ENCODE data around the gene CNRIP1.

Gene CNRIP1

DNA sequence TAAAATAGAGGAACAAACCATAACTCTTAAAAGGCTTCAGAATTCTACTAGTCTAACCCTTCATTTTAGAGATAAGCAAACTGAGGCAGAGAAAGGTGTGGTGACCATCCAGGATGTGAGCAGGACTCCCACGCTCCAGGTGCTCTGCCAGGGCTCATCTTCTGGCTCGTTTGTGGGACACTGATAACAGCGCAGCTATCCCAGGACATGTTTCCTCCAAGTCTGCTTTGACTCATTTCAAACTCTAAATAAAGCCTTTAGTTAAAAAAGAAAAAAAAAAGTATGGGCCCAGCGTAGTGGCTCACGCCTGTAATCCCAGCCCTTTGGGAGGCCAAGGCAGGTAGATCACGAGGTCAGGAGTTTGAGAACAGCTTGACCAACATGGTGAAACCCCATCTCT lies 28.4 kb downstream of the CNRIP1 start:
- no peak for DNase-seq

DNA sequence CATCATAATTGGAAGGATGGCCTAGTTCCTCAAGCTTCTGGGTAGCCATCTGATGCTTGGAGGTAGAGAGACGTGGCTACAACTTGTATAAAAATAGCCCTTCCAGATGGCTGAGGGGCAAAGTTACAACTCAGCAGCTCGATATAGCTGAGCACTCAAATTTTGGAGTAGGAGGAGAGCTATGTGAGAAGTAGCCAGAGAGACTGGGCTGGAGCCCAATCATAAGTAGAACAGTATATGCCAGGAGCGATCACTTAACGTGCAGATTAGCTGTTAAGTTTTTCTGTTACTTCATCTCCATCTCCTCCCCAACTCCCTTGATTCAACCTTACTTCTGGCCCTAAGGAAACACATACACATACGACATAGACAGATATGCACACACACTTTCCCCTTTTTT lies 28.8 kb downstream of the CNRIP1 start:
- no peak for DNase-seq

DNA sequence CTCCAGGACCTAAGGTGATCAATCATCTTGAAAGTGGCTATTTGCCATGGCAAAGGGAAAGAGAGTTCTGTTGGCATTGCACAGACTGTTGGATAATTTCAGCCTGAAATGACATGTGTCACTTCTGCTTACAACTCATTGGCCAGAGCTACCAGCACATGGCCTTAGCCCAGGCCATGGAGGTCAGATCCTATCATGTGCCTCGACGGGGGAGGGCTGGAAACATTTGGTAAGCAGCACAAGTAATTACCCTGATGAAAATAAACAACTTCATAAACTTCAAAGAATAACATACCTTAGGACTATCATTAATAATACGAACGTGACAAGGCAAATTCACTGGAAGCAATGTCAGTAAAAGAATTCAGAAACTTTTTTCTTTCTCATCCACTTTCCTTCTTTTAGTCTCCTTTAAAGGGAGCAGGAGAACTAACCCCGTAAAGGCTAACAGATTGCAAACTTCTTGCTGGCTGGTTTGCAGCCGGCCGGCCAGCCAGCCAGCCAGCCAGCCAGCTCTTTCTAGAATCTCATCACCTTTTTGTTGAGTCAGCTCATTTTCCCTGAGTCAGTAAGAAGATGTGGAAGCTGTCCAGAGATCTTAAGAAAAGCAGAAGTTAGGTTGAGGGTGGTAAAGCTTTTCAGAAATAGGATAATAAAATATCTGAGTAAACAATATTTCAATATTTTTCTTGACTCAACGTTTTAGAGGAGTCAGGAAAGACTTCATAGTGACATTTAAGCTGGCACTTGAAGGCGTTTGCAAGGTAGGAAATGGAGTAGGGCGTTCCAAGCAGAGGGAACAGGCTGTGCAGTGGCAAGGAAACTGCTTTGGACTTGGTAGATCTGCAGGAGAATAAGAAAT lies 31.9 kb downstream of the CNRIP1 start:
- DNase-seq: no peak

DNA sequence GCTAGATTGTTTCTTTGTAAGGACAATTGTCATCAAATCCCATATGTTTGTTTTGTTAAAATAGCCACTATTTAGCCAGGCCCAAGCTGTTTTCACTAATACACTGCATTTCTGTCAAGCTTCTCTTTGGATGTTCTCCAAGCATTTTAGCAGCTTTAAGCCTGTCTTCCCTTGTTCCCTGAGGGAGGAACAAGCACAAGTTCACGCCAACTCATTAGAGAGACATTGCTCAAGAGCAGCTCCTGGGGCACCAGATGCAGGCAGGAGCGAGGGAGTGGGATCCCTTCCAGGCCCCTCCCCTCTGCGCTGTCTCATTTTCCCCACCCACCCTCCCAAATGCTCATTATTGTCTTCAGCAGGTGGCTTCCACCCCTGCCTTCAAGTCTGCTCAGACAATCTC lies 34.9 kb downstream of the CNRIP1 start:
- DNase-seq: no peak

DNA sequence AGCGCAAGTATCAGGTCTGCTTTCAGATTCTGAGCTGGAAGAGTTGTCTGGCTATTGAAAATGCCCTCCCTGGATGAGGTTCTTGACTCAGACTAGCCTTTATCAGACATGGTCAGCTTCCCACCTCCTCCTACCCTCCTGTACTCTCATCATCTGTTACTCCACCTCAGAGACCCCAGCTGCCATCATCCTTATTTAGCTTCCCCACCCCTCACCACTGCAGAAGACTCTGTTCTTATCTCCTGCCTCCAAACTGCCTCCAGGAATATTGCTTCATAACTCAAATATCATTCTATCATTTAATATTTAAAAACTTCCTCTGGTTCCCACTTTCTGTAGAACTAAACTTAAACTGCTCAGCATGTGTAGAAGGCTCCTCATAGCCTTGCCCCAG lies 36.3 kb downstream of the CNRIP1 start:
- no peak for DNase-seq

DNA sequence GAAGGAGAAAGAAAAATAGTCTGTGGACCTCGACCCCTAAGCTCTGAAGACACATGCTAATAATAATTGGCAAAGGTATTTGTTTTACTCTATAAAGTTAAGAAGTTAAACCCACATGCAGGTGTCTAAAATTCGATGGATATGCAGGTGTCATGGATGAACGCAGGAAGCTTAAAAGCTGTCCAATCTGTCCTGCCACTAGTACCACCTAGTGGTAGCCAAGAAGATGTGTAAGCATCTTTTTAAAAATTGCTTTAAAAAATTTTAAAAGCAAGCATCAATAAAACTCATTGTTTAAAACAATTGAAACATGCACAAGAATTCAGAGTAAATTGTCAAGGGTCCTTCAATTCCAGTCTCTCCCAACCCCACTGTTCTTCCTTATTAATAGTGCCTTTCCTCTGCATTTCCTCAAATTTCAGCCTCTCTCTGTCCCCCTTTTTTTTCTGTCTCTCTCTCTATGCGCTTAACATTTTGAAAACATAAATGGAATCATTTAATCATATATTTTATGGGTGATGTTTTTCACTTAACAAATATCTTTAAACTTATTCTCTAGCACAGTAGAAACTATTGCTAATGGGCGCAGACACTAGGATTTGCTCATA lies 36.8 kb downstream of the CNRIP1 start:
- peak in 1 of 2 experiments; percentile 62 for DNase-seq

DNA sequence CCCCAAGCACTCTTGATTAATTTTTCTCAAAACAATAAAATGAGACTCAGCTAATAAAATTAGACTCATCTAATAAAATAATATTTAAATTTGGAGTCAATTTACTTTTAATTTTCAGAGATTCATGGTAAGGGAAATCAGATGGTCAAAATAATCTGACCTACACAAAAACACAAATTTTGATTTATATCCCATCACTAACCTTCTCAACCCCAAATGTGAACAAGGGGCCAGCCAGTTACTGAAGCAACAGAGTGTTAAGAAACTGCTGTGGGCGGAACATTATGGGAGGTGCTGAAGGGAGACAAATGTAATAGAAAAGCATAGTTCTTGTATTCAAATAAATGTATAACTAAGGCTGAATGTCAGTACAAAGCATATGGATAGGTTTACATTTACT lies 39.0 kb downstream of the CNRIP1 start:
- DNase-seq: no peak

DNA sequence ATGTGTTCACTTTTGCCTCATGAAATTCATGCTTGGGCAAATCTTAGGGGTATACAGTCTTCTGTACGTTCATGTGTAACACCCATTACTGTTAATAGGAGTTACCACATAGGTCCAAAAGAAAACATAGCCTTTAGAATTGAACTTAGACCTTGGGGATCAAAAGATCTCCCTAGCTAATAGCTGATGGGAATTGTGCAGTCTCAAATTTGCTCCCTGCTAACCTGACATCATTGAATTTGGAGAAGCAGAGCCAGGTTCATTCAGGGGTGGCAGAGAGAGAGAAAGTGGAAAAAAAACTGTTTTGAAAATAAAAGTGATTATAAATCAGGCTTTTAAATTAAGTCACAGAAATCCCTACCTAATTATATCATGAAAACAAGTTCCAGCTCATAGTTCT lies 39.4 kb downstream of the CNRIP1 start:
- DNase-seq: no peak

DNA sequence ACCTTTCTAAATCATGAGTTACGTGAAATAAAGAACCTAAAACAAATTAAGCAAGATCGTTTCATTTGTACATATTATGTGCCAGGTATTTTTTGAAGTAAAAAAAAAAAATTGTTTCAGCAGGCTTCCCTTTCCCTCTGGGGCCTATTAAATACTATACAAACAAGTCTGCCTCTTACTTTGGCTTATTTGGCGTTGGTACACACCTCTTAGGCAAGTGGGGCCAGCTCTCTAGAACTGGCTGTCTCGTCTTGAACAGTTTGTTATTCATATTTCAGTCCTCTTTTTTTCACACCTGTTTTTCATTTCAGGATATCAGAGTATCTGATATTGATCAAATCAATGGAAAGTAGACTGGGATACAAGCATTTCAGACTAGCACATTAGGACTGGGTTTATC lies 40.1 kb downstream of the CNRIP1 start:
- DNase-seq: peak; percentile 26 to 51

DNA sequence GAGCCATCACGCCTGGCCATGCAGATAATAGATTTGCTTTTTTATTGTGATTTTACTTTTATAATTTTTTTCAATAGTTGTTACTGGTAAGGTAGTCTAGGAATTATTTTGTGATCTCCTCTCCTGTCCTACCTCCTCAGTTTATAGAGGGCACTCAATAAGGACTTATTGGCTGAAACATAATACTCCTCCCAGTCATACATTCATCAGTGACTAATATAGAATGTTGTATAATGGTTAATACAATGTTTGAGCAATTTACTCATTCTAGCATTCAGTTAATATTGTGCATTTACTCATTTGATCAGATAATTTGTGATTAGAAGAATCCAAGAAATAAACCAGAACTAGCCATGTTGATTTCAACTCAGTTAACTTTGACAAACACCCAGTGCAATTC lies 41.6 kb downstream of the CNRIP1 start:
- no peak for DNase-seq

DNA sequence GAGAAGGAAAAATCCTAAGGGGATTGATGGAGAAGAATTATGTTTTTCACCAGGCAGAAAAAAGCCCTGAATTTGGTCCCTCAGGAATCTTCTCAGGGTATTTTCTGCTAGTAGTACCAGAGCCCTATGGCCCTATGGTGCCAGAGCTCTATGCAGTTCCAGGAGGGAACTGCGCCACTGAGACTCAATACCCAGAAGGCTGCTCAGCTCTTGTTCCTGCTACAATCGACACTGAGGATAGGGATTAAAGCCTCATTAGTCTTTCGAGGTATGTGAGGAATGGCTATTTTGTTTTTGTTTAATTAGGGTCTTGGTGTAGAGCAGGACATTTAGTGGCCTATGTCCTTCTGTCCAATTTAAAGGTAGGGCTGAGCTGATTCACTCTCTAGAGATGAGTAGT lies 45.7 kb downstream of the CNRIP1 start:
- DNase-seq: no peak

DNA sequence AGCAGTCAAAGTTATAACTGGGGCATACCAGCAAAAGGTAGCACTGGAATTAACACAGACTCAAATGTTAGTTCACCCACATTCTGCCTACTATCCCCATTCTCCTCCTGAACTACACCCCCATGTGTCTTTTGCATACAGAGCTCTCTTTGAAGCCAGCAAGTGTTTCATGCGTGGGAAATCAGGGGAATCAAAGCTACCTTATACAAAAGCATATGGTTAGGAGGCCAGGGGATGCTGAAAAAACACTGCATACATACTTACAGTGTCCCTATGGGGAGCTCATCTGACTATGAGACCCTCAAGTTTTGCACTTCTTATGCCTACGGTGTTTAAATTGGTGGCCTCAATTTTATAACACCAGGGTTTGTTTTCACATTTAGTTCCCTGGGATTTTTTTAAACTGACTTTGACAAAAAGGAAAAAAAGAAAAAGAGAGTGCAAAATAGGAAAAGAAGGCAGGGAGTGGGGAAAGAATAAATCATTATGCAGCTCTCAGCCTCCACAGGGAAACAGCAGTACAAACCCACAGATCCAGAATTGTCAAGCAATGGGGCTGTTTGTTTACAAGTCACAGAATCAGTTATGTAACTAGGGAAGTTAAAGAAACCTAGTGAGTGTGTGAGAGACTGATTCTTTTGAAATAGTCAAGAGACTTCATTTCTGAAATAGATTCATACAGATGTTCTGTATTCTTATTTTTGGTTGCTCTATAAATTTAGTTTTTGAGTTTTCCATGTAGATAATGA lies 47.3 kb downstream of the CNRIP1 start:
- no peak for DNase-seq

DNA sequence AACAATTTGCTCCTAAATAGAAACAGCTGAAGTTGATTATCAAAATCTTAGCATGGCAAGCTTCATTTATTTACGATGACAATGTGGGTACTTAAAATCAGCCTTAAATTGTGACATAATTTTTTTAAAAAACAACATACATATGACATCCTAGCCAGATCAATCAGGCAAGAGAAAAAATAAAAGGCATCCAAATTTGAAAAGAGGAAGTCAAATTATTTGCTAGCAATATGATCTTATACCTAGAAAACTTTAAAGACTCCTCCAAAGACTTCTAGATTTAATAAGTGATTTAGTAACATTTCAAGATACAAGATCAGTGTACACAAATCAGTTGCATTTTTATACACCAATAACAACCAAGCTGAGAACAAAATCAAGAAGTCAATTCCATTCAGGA lies 53.1 kb downstream of the CNRIP1 start:
- no peak for DNase-seq

DNA sequence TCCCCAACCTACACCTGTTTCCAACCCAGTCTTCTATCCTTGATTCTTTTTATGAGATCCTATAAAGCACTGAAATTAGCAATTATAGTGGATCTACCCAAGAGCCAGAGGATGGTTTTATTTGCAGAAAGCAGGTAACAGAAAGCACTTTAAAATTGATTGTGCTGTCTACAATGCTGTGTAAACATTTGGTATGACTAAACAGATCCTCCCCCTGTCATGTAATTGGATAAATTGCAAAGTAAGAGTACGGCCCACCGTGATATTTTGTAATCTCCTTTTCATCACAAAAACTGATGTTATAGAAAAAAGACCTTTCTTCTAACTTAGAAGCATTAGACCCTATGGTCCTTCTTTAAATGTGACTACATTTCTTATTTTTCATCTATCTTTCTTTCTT lies 56.1 kb downstream of the CNRIP1 start:
- DNase-seq: no peak

DNA sequence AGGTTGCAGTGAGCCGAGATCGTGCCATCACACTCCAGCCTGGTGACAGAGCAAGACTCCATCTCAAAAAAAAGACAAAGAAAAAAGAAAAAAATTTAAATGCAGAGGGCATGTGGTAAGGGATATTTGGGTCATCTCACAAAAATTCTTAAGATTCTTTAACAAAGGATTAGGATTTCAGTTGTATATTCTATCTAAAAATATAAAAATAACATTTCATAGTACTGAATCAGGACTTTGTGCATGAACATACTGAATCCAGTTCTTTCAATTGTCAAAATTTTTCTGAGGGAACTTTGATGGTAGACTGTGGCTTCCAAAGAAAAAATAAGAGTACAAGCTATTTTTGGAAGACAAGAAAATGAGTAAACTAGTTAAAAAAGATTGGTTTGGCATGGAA lies 60.9 kb downstream of the CNRIP1 start:
- no peak for DNase-seq

DNA sequence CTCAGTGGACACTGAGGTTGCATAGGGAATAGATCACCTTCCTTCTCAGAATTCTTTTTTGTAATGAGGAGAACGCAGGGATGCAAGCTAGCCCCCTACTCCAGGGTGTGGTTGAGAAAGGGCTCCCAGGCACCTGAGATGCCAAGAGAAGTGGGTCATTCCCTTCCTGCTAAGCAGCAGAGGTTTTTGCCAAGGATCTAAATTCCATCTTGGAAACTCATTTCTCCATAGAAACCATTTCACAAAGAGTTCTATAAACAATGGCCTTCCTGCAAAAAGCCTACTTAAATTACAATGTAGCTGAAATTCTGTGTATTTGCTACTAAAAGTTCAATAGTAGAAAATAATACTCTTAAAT lies 63.7 kb downstream of the CNRIP1 start:
- no peak for DNase-seq

DNA sequence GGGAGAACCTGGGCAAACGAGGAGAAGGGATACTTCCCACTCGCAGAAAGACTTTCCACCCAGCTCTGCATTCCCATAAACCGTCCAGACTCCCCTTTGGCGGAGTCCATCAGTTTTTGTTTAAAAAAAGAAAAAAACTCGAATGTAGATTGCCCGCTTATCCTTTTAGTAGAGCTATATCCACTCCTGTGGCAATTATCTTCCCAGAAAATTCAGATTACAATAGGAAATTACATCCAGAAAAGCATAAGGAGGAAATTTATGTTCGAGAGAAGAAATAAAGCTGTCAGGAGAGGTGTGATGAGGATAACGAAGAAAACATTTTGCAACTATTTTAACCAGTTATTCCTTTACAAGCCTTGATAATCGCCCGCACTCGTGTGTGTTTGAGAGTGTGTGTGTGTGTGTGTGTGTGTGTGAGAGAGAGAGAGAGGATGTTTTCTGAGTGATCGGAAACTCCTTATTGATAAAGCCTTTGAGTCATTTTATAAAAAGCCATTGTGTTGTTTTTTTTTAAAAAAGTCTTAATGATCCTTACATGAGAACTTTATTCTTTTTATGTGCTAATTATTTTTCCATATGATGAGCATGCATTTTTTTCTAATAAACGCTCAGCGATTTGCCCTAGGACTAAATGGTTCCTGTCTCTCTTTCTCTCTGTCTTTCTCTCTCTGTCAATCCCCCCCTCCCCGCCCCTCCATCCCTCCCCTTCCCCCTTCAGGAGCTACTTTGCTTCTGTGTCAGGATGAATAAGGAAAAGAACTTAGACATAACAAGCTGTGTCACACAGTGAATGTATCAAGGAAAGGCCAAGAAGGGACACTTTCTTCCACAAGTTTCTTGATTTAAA lies 66.3 kb downstream of the CNRIP1 start:
- DNase-seq: peak in 1 of 2 experiments; percentile 31

DNA sequence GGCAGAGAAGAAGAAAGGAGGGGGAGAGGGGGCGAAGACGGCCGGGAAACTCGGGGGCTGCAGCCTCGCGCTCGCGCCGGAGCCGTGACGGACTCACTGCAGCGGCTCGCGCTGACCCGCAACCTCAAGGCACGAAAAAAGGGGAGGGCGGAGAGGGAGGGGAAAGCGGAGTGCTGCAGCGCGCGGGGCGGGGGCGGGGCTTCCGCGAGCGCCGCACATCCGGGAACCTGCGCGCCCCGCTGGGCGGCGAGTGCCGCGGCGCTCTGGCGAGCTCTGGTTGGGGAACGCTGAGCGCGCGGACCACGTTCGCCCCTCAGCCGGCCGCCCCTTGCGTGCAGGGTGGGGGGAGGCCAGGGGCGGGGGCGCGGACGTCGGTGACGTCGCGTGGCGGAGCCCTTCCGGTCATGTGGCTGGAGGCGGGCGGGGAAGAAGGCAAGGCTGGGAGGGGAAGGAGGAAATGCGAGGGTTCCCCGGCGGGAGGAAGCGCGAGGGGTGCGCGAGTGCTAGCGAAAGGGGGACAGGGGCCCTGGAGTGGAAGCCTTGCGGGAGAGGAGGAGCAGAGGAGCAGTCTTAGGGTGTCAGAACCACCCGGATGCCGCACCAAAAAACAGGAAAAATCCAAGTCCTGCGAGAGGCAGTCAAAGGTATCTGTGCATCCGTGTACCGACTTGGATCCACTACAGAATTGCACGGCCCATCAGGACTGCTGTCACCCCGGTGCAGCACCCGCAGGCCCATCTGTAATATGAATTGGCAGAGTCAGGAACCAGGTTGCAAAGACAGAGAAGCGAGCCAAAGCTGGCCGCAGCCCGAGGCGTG lies 67.1 kb downstream of the CNRIP1 start, which contains the start of gene PPP3R1:
TSS of gene PPP3R1 (minus strand) at position 133 of the 819 bp plus-strand sequence. CDS start 405 bp downstream, outside the sequence.
- peak; percentile 86 to 98 for DNase-seq

DNA sequence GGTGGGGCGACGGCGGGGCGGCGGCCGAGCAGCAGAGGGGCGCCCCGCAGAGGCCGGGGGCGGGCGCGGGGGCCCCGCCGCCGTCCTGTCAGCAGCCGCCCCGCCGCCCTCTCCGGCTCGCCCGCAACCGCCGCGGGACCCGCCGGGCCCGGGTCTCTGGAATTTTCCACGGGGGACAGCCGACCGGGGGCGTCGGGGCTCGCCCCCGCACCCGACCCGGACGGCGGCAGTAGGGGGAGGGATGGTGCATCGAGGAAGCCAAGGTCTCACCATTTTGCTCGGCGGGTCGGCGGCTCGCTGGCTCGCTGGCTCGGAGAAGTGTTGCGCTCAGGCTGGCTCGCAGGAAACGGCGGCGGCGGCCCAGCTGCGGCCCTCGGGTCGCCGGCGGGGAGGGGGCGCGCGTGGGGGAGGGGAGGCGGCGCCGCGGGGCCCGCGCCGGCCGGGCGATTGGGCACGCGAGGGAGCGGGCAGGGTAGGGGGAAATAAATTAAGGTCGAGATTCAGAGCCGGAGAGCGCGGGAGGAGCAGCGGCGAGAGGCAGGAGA lies 67.8 kb downstream of the CNRIP1 start:
- DNase-seq: peak in 1 of 2 experiments; percentile 56

DNA sequence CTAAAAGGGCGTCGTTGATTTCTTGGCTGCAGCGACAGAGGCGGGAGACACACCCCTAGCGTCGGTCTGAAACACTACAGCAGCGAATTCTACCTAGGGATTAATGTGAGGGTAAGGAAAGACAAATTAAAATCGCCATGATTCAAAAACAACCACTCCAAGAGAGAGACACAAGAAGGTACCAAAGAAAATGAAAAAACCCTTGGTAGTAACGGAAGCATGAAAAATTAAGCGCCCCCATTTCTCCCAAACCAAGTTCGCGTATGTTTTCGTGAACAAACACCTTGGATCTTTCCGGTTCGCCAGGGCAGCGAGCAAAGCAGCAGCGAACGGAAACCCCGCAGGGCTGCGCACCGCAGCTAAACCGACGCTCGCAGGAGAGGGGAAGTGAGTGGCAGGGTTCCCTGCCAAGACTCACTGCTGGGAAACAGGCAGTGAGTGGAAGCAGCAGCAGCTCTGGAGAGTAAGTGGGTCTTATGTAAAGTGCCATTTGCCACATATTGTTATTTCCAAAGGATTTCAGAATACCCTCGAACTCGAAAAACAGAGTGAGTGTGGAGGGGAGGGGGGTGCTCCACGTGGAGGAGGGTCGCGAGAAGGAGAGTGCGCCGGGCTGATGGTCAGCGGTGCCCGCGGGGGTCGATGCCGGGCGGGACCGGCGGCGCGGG lies 68.4 kb downstream of the CNRIP1 start:
- peak; percentile 83 to 93 for DNase-seq

DNA sequence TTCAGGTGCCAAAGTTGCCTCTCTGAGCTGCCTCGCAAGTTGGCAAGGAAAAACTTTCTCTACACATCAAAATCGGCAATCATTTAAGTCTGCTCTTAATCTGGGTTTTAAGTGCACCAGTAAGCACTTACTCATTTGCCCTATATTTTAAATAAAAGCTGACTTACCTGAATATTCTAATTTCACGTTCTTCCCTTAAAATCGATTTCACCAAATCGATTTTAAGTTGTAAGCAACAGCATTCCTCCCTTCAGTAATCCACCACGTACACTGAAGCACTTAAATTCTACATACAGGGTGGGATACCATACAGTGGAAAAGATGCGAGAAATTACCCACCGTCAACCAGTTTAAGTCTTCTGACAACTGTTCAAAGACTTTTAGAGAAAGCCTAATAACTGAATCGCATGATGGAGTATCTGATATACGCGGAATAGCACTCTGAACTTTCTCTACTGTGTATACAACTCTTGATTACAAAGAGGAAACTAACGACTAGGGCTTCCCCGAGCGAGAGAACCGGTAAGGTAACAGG lies 69.0 kb downstream of the CNRIP1 start:
- DNase-seq: no peak
